ENCODE results near the gene SSBP3.

The SSBP3 gene

DNA sequence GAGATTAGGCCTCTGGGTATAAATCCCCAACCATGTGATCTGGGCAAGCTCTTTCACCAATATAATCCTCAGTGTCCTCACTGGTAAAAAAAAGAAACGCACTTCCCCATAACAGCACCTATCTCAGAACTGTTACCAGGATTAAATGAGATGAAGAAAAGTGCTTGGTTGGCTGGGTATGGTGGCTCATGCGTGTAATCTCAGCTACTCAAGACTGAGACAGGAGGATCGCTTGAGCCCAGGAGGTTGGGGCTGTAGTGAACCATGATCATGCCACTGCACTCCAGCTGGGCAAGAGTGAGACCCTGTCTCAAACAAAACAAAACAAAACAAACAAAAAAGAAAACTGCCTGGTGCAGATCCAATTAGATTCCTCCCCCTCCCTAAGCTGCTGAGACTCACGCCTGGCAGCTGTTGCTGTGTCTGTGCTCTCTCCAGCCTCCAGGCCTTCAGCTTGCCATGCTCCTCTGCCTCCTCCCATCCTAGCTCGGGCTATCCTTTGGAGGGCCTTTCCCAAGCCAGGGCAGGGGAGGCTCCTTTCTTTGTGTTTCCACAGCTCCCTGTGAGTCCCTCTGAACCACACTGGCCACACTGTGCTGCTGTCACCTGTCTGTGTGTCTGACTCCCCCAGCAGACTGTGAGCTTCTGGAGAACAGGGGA lies 225.4 kb downstream of the SSBP3 start:
- H3K4me3 ChIP-seq (ENCODE audit: control insufficient read depth, low read depth, low read length), result no peak overlapping the region
- no peak for DNase-seq (ENCODE audit: low read depth)
- TF ChIP-seq, protein P1, sequence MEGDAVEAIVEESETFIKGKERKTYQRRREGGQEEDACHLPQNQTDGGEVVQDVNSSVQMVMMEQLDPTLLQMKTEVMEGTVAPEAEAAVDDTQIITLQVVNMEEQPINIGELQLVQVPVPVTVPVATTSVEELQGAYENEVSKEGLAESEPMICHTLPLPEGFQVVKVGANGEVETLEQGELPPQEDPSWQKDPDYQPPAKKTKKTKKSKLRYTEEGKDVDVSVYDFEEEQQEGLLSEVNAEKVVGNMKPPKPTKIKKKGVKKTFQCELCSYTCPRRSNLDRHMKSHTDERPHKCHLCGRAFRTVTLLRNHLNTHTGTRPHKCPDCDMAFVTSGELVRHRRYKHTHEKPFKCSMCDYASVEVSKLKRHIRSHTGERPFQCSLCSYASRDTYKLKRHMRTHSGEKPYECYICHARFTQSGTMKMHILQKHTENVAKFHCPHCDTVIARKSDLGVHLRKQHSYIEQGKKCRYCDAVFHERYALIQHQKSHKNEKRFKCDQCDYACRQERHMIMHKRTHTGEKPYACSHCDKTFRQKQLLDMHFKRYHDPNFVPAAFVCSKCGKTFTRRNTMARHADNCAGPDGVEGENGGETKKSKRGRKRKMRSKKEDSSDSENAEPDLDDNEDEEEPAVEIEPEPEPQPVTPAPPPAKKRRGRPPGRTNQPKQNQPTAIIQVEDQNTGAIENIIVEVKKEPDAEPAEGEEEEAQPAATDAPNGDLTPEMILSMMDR (IDR thresholded peaks at IDR 0.05; ENCODE audit: control insufficient read depth, insufficient read depth, low read depth, low read length, missing control alignments), result no peak

DNA sequence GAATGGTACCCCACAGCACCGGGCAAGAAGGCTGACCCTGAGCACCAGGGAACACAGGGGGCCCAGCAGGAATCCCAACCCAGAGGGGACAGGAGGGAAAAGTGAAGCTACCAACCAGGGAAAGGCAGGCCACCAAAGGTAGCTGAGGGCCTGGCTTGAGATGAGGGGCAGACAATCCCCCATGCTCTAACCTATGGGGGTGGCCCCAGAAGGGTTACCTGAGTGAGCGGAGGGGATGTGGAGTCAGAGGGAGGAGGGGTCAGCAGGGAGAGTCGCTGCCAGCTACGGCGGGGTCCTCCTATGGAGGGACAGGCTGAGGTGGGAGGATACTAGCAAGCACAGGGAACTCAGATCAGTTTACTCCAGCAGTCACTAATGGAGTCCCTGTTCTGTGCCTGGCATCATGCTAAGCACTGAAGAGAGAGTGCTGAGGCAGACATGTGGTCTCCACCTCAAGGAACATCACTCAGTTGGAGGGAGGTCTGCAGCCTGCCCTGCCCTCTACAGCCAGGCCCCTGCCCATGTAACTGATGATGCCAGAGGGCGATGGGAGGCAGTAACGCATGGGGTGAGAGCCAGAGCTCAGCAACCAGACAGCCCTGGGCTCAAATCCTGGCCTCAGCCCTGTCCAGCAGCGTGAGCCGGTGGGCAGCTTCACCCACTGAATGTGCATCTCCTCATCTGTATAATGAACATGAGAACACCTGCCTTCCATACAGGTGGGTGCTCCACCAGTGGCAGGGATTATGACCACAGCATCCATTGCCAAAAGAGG lies 227.7 kb downstream of the SSBP3 start:
- TF ChIP-seq, protein P1 (IDR thresholded peaks at IDR 0.05; ENCODE audit: control insufficient read depth, insufficient read depth, low read depth, low read length, missing control alignments), result no peak

DNA sequence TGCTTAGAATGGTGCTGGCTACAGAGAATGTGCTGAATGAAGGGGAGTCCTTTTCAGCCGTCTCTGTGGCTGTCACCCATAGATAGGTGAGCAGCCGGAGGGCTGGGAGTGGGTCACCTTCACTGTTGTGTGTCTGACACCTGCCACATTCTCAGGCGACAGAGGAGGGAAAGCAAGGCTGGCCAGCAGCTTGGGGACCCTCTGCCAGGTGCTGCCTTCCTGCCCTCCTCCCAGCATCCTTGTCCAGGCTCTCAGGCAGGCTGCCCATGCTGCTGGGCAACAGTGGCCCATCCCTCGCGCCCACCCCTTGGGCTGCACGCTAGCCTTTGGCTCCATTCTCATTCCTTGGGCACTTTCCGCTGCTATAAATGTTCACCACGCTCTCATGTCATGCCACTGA lies 228.5 kb downstream of the SSBP3 start:
- no peak for DNase-seq (ENCODE audit: low read depth)
- TF ChIP-seq, protein P1 (IDR thresholded peaks at IDR 0.05; ENCODE audit: control insufficient read depth, insufficient read depth, low read depth, low read length, missing control alignments), result no peak
- no peak overlapping the region for H3K4me3 ChIP-seq (ENCODE audit: control insufficient read depth, low read depth, low read length)

More for the DNA sequence above, 227.7 kb downstream of the SSBP3 start:
- H3K4me3 ChIP-seq (ENCODE audit: control insufficient read depth, low read depth, low read length), result no peak overlapping the region
- DNase-seq (ENCODE audit: low read depth), result no peak

GRCh38 chr1:54176621-54177327 lies 229.4 kb downstream of the SSBP3 start:
- TF ChIP-seq, protein P1 (IDR thresholded peaks at IDR 0.05; ENCODE audit: control insufficient read depth, insufficient read depth, low read depth, low read length, missing control alignments), result no peak
- no peak overlapping the region for H3K4me3 ChIP-seq (ENCODE audit: control insufficient read depth, low read depth, low read length)
- no peak for DNase-seq (ENCODE audit: low read depth)
